ENCODE measurements around the gene MYG1. TPM values are rescaled to one million over a fixed set of nuclear protein-coding genes. Genes with fewer than 3 reads are reported as not detected.
"Not testable (repeated sequence)": the region's sequence is repeated elsewhere in the genome, so short reads cannot be mapped to it uniquely, and the experiment has no call there.

The MYG1 gene
- total RNA-seq, 1 experiment from 2014 or later, result 102 TPM

GRCh38 chr12:53327435-53328042, 28.0 kb downstream of the MYG1 start:
- no peaks in the 10 kb centered on the region for H3K9me3 ChIP-seq (ENCODE audit: low read depth, low read length, poor library complexity, severe bottlenecking)

GRCh38 chr12:53328043-53328435, 28.5 kb downstream of the MYG1 start:
- DNase-seq (ENCODE audit: low spot score), result no peak
- H3K4me3 ChIP-seq (ENCODE audit: low read depth, low read length, poor library complexity, severe bottlenecking), result no peak overlapping the region
- H3K27ac ChIP-seq (ENCODE audit: low read depth, low read length, poor library complexity, severe bottlenecking), result no peak overlapping the region
- CTCF ChIA-PET, result no interaction called here
- no peak for TF ChIP-seq EZH2 (IDR thresholded peaks at IDR 0.05; ENCODE audit: borderline replicate concordance, low read depth, low read length, poor library complexity, severe bottlenecking)
- no peak for TF ChIP-seq CTCF (conservative IDR thresholded peaks at IDR 0.05; ENCODE audit: low read depth, low read length)
- BruUV-seq (replicated peaks), result no TSS peak
- H3K9me3 ChIP-seq (ENCODE audit: low read depth, low read length, poor library complexity, severe bottlenecking), result no peaks in the 10 kb centered on the region
- no peaks in the 10 kb centered on the region for H3K36me3 ChIP-seq (ENCODE audit: insufficient read depth, low read length, poor library complexity, severe bottlenecking)
- H3K27me3 ChIP-seq (replicated peaks; ENCODE audit: insufficient read depth, low read depth, low read length, poor library complexity), result no peaks in the 10 kb centered on the region
- H3K4me1 ChIP-seq (ENCODE audit: insufficient read depth, low read length, poor library complexity, severe bottlenecking), result peaks cover 6% of the 10 kb centered on the region
- POLR2A ChIA-PET (ENCODE audit: low non-redundant PET), result no interaction called here
- intact Hi-C loops (cut with micrococcal nuclease; ENCODE audit: unreplicated experiment), result no loop called here

More at GRCh38 chr12:53327435-53328042, 28.0 kb downstream of the MYG1 start:
- Histone ChIP-seq H3K4me3 (ENCODE audit: low read depth, low read length, poor library complexity, severe bottlenecking) (no peak overlapping the region), H3K27me3 (replicated peaks; ENCODE audit: insufficient read depth, low read depth, low read length, poor library complexity) (no peaks in the 10 kb centered on the region), H3K4me1 (ENCODE audit: insufficient read depth, low read length, poor library complexity, severe bottlenecking) (peaks cover 6% of the 10 kb centered on the region), H3K27ac (ENCODE audit: low read depth, low read length, poor library complexity, severe bottlenecking) (no peak overlapping the region), H3K36me3 (ENCODE audit: insufficient read depth, low read length, poor library complexity, severe bottlenecking) (no peaks in the 10 kb centered on the region)
- POLR2A ChIA-PET (ENCODE audit: low non-redundant PET), result no interaction called here
- DNase-seq (ENCODE audit: low spot score), result no peak
- intact Hi-C loops (cut with micrococcal nuclease; ENCODE audit: unreplicated experiment), result no loop called here
- CTCF ChIA-PET, result interaction anchor here (0.7 kb wide), 1 partner anchor 181 kb away, joined by 3 read pairs; no protein-coding TSS in a partner anchor
- TF ChIP-seq EZH2 (IDR thresholded peaks at IDR 0.05; ENCODE audit: borderline replicate concordance, low read depth, low read length, poor library complexity, severe bottlenecking) (no peak), CTCF (conservative IDR thresholded peaks at IDR 0.05; ENCODE audit: low read depth, low read length) (0 out of 2 replicates have a peak, but pooled peaks have one; percentile 39)
- no TSS peak for BruUV-seq (replicated peaks)

GRCh38 chr12:53330671-53331070, 31.2 kb downstream of the MYG1 start:
- TF ChIP-seq CTCF (conservative IDR thresholded peaks at IDR 0.05; ENCODE audit: low read depth, low read length), result no peak
- TF ChIP-seq EZH2 (IDR thresholded peaks at IDR 0.05; ENCODE audit: borderline replicate concordance, low read depth, low read length, poor library complexity, severe bottlenecking), result no peak
- H3K27me3 ChIP-seq (replicated peaks; ENCODE audit: insufficient read depth, low read depth, low read length, poor library complexity), result no peaks in the 10 kb centered on the region
- no peak overlapping the region for H3K27ac ChIP-seq (ENCODE audit: low read depth, low read length, poor library complexity, severe bottlenecking)
- POLR2A ChIA-PET (ENCODE audit: low non-redundant PET), result no interaction called here
- no TSS peak for BruUV-seq (replicated peaks)
- H3K4me3 ChIP-seq (ENCODE audit: low read depth, low read length, poor library complexity, severe bottlenecking), result no peak overlapping the region
- intact Hi-C loops (cut with micrococcal nuclease; ENCODE audit: unreplicated experiment), result no loop called here
- peaks cover 3% of the 10 kb centered on the region for H3K4me1 ChIP-seq (ENCODE audit: insufficient read depth, low read length, poor library complexity, severe bottlenecking)
- no peak for DNase-seq (ENCODE audit: low spot score)
- CTCF ChIA-PET, result no interaction called here
- no peaks in the 10 kb centered on the region for H3K36me3 ChIP-seq (ENCODE audit: insufficient read depth, low read length, poor library complexity, severe bottlenecking)
- no peaks in the 10 kb centered on the region for H3K9me3 ChIP-seq (ENCODE audit: low read depth, low read length, poor library complexity, severe bottlenecking)

- BruUV-seq (replicated peaks); CTCF ChIA-PET; POLR2A ChIA-PET (ENCODE audit: low non-redundant PET); H3K27me3 ChIP-seq (replicated peaks; ENCODE audit: insufficient read depth, low read depth, low read length, poor library complexity); H3K27ac ChIP-seq (ENCODE audit: low read depth, low read length, poor library complexity, severe bottlenecking); H3K4me1 ChIP-seq (ENCODE audit: insufficient read depth, low read length, poor library complexity, severe bottlenecking); intact Hi-C loops (cut with micrococcal nuclease; ENCODE audit: unreplicated experiment); DNase-seq (ENCODE audit: low spot score); H3K4me3 ChIP-seq (ENCODE audit: low read depth, low read length, poor library complexity, severe bottlenecking); H3K36me3 ChIP-seq (ENCODE audit: insufficient read depth, low read length, poor library complexity, severe bottlenecking); H3K9me3 ChIP-seq (ENCODE audit: low read depth, low read length, poor library complexity, severe bottlenecking): not testable (repeated sequence)
Measured at GRCh38 chr12:53332339-53332738, 32.8 kb downstream of the MYG1 start.
